ENCODE data around the gene SYNPO2.

DNA sequence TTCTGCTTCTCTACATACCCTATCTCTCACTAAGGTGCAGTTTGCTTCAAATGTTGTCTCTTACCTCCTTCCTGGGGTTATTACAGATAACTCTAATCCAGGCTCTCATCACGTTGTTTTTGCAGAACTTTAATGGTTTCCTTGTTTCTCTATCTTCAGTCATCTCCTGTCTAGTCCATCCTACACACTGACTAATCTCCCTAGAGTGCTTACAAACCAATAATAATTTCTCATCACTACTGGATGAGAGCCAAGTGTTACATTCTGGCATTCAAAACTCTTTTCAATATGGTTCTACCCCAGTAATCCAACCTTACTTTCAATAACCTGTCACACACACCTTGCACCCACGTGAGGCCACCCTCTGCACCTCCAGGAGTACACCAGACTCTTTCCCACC, 86.1 kb downstream of the SYNPO2 start:
- TF ChIP-seq EZH2 (IDR thresholded peaks at IDR 0.05; ENCODE audit: borderline replicate concordance, insufficient read depth, low read depth, low read length, poor library complexity, severe bottlenecking) = no peak
- TF ChIP-seq, protein P1, sequence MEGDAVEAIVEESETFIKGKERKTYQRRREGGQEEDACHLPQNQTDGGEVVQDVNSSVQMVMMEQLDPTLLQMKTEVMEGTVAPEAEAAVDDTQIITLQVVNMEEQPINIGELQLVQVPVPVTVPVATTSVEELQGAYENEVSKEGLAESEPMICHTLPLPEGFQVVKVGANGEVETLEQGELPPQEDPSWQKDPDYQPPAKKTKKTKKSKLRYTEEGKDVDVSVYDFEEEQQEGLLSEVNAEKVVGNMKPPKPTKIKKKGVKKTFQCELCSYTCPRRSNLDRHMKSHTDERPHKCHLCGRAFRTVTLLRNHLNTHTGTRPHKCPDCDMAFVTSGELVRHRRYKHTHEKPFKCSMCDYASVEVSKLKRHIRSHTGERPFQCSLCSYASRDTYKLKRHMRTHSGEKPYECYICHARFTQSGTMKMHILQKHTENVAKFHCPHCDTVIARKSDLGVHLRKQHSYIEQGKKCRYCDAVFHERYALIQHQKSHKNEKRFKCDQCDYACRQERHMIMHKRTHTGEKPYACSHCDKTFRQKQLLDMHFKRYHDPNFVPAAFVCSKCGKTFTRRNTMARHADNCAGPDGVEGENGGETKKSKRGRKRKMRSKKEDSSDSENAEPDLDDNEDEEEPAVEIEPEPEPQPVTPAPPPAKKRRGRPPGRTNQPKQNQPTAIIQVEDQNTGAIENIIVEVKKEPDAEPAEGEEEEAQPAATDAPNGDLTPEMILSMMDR (IDR thresholded peaks at IDR 0.05) = no peak

Measured in B cell (primary cell).